HepG2 (cell line): Measurements from ENCODE around the gene PDE3A. TPM values are rescaled to one million over a fixed set of nuclear protein-coding genes. Genes with fewer than 3 reads are reported as not detected.

Source experiments
- ATAC-seq: fragments of 200-7000 bp; cut with Tn5 transposase; 3 replicates; pipeline ENCODE4 v1.9.1; 2020; ENCODE audit warnings: mild to moderate bottlenecking, moderate library complexity
- BruUV-seq: library from RNA; stranded (reverse); fragments of 400-500 nt; replicated peaks from 2 replicates; lab custom pipeline; 2021; lab: Mats Ljungman, UMichigan
- CTCF ChIA-PET: fragments of 300-600 bp; formaldehyde crosslinking; extraction: SDS; loops from one replicate; lab custom pipeline; 2021; ENCODE audit warnings: low total read pairs, inconsistent platforms, low intra/inter-chr PET ratio; lab: Yijun Ruan, JAX
- POLR2A ChIA-PET: fragments of 350-600 bp; sonication (Branson Sonifier 250); formaldehyde crosslinking; loops from one replicate; lab custom pipeline; 2020; ENCODE audit warnings: antibody characterized with exemption, inconsistent platforms; lab: Yijun Ruan, JAX
- DNase-seq: peaks from one replicate; pipeline ENCODE4 v3.0.0-alpha.2; 2015; ENCODE audit warnings: low spot score
- FAIRE-seq: peaks from 3 replicates; lab custom pipeline; 2011; peaks lifted over from hg19 to GRCh38; lab: Jason Lieb, UNC
- H2AFZ ChIP-seq: one replicate; pipeline ENCODE4 v1.6.1; 2011; ENCODE audit warnings: low read length, inconsistent platforms
- H3K27ac ChIP-seq: fragments of 300-600 bp; 3 replicates; pipeline ENCODE4 v1.8.0; 2011; ENCODE audit warnings: mixed run types, mild to moderate bottlenecking, mixed read lengths, low read length, inconsistent platforms; ENCODE audit not compliant: insufficient read depth; ENCODE audit errors: extremely low read length
- H3K27me3 ChIP-seq, 2 experiments: fragments of 200-600 bp in 1 of 2; 2 replicates in 1 of 2; 3 replicates in 1 of 2; pipeline versions ENCODE4 v1.6.0 to v1.8.0; 2011; ENCODE audit warnings: low read length in 2 of 2, mild to moderate bottlenecking in 2 of 2, moderate library complexity in 2 of 2, inconsistent platforms in 1 of 2; ENCODE audit not compliant: insufficient read depth in 2 of 2, control insufficient read depth in 1 of 2
- H3K36me3 ChIP-seq, 2 experiments: fragments of 200-600 bp in 1 of 2; replicated peaks in 1 of 2; 2 replicates in 1 of 2; 3 replicates in 1 of 2; pipeline versions ENCODE4 v1.5.1 to v1.8.0; 2011; ENCODE audit warnings: low read length in 2 of 2, inconsistent platforms in 1 of 2; ENCODE audit not compliant: insufficient read depth in 2 of 2, control insufficient read depth in 1 of 2
- H3K4me1 ChIP-seq: 2 replicates; pipeline ENCODE4 v1.5.1; 2012; ENCODE audit warnings: low read length, inconsistent platforms; ENCODE audit not compliant: insufficient read depth
- H3K4me2 ChIP-seq: 2 replicates; pipeline ENCODE4 v1.6.0; 2011; ENCODE audit warnings: low read depth, low read length, inconsistent platforms
- H3K4me3 ChIP-seq, 3 experiments: fragments of 200-600 bp in 1 of 3; sonication (generic), shearing (Covaris generic) in 1 of 3; replicated peaks in 1 of 3; 2 replicates each; pipeline ENCODE4 v1.5.1; 2011 to 2016; ENCODE audit warnings: low read length in 3 of 3, inconsistent platforms in 2 of 3, low read depth in 2 of 3, mild to moderate bottlenecking in 2 of 3, control low read depth in 1 of 3, mixed read lengths in 1 of 3; ENCODE audit not compliant: insufficient read depth in 1 of 3
- H3K79me2 ChIP-seq: one replicate; pipeline ENCODE4 v1.6.1; 2011; ENCODE audit warnings: low read length, inconsistent platforms; ENCODE audit not compliant: insufficient read depth
- H3K9ac ChIP-seq: 2 replicates; pipeline ENCODE4 v1.6.0; 2011; ENCODE audit warnings: mild to moderate bottlenecking, low read depth, low read length, inconsistent platforms; ENCODE audit not compliant: insufficient read depth
- H3K9me3 ChIP-seq: 2 replicates; pipeline ENCODE4 v1.5.1; 2012; ENCODE audit warnings: mild to moderate bottlenecking, low read length
- H4K20me1 ChIP-seq: 2 replicates; pipeline ENCODE4 v1.6.0; 2011; ENCODE audit warnings: inconsistent platforms, mild to moderate bottlenecking, low read length, moderate library complexity; ENCODE audit not compliant: insufficient read depth
- AKAP8 ChIP-seq: sonication (generic); formaldehyde crosslinking; IDR thresholded peaks from 2 replicates; pipeline ENCODE4 v1.5.1; 2020; ENCODE audit warnings: mild to moderate bottlenecking, missing genetic modification reagents
- EZH2 ChIP-seq: conservative IDR thresholded peaks from 2 replicates; pipeline ENCODE4 v1.6.1; 2012; ENCODE audit warnings: mild to moderate bottlenecking, low read depth, low read length, moderate library complexity
- HNRNPH1 ChIP-seq: fragments of 200-400 bp; formaldehyde crosslinking; optimal IDR thresholded peaks from 2 replicates; pipeline ENCODE3; 2017; ENCODE audit warnings: mild to moderate bottlenecking, low read depth, low read length
- HNRNPUL1 ChIP-seq: fragments of 200-400 bp; formaldehyde crosslinking; IDR thresholded peaks from 2 replicates; pipeline ENCODE4 v1.6.1; 2017; ENCODE audit warnings: low read depth, mild to moderate bottlenecking, low read length, moderate library complexity
- MAX ChIP-seq: IDR thresholded peaks from 2 replicates; pipeline ENCODE4 v1.6.1; 2012; ENCODE audit warnings: inconsistent platforms
- NFKBIZ ChIP-seq: IDR thresholded peaks from 2 replicates; pipeline ENCODE4 v1.6.1; 2018; ENCODE audit warnings: missing genetic modification reagents, missing compliant biosample characterization
- ZNF224 ChIP-seq: sonication (generic); formaldehyde crosslinking; IDR thresholded peaks from 2 replicates; pipeline ENCODE4 v1.5.0; 2020; ENCODE audit warnings: mild to moderate bottlenecking, missing genetic modification reagents
- ZNF572 ChIP-seq: sonication (generic); formaldehyde crosslinking; IDR thresholded peaks from 2 replicates; pipeline ENCODE4 v1.5.1; 2020; ENCODE audit warnings: mild to moderate bottlenecking, missing genetic modification reagents
- ZNF670 ChIP-seq: sonication (generic); formaldehyde crosslinking; IDR thresholded peaks from 2 replicates; pipeline ENCODE4 v1.8.0; 2022; ENCODE audit warnings: mild to moderate bottlenecking, missing genetic modification reagents, borderline replicate concordance
- ZNF784 ChIP-seq: sonication (generic); formaldehyde crosslinking; IDR thresholded peaks from 2 replicates; pipeline ENCODE4 v1.5.1; 2020; ENCODE audit warnings: missing genetic modification reagents, mild to moderate bottlenecking, borderline replicate concordance
- WGBS: methylation state at CpG from one replicate; pipeline ENCODE4 v1.1.6; 2017; ENCODE audit warnings: low lambda C conversion rate; 5-methylcytosine and 5-hydroxymethylcytosine counted together
- in situ Hi-C: cut with HindIII; loops from 2 replicates; pipeline ENCODE4 v1.10.0; 2017; ENCODE audit warnings: low pct_unique_long_range_greater_than_20kb; ENCODE audit not compliant: extremely low pct_ligation_motif_present
- intact Hi-C: fragments of 100-400 bp; cut with micrococcal nuclease; formaldehyde crosslinking; loops from one replicate; pipeline ENCODE4 v1.10.0; 2022; ENCODE audit not compliant: unreplicated experiment
- polyA plus RNA-seq, 8 experiments: library from polyadenylated mRNA; depleted of rRNA in 3 of 8; stranded (reverse) in 7 of 8; unstranded in 1 of 8; fragments of >200 nt; fragmentation: Illumina TruSeq in 4 of 8; extraction: Trizol in 4 of 8; gene quantifications; 2 replicates each; pipeline versions ENCODE4 v1.2.1 to v1.2.3, GENCODE V29; 2011 to 2016; ENCODE audit warnings: low read depth in 4 of 8, missing spikeins in 1 of 8, mixed read lengths in 1 of 8; ENCODE audit not compliant: insufficient read depth in 1 of 8
- total RNA-seq, 5 experiments: library from RNA; depleted of rRNA; stranded (reverse); fragments of >200 nt; fragmentation: Illumina TruSeq; extraction: Trizol; gene quantifications; 2 replicates each; pipeline ENCODE4 v1.2.3, GENCODE V29; 2016; ENCODE audit warnings: low read depth in 1 of 5
- TF ChIP-seq, protein P1 (sequence below): sonication (generic); formaldehyde crosslinking; IDR thresholded peaks from 2 replicates; pipeline ENCODE4 v1.8.1; 2023; ENCODE audit warnings: missing genetic modification reagents, mild to moderate bottlenecking, borderline replicate concordance
- TF ChIP-seq, protein P2 (sequence below): sonication (generic); formaldehyde crosslinking; IDR thresholded peaks from 2 replicates; pipeline ENCODE4 v1.5.0; 2020; ENCODE audit warnings: mild to moderate bottlenecking, low read depth, missing genetic modification reagents, borderline replicate concordance
- TF ChIP-seq, protein P3 (sequence below): sonication (generic); formaldehyde crosslinking; conservative IDR thresholded peaks from 2 replicates; pipeline ENCODE4 v1.4.0; 2020; ENCODE audit warnings: missing genetic modification reagents

The PDE3A gene
- total and polyA plus RNA-seq, 2 of the 13 experiments (the other 11 are each of a cell fraction or from before 2014, with no cell fraction given): 0.77 to 1.5 TPM

GRCh38 chr12:20701106-20701505, 332.8 kb downstream of the PDE3A start:
- no peaks in the 10 kb centered on the region for H3K27me3 ChIP-seq
- ATAC-seq (no peak), FAIRE-seq (no peak), DNase-seq (no peak)
- H2AFZ ChIP-seq: no peak overlapping the region
- no peaks in the 10 kb centered on the region for H3K9me3 ChIP-seq
- no peaks in the 10 kb centered on the region for H3K36me3 ChIP-seq
- H3K79me2 ChIP-seq: no peaks in the 10 kb centered on the region
- BruUV-seq: no TSS peak
- H3K27ac ChIP-seq: no peak overlapping the region
- WGBS: 0% methylated on average over 1 of the region's 1 CpG
- H3K4me2 ChIP-seq: no peak overlapping the region
- POLR2A ChIA-PET: no interaction called here
- no peak overlapping the region for H3K4me3 ChIP-seq
- H3K9ac ChIP-seq: no peak overlapping the region
- in situ Hi-C loops: no loop called here
- H4K20me1 ChIP-seq: no peaks in the 10 kb centered on the region
- no peak for TF ChIP-seq AKAP8 (CRISPR knock-in tag)
- TF ChIP-seq, protein P1, sequence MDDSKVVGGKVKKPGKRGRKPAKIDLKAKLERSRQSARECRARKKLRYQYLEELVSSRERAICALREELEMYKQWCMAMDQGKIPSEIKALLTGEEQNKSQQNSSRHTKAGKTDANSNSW (CRISPR knock-in tag): no peak
- TF ChIP-seq HNRNPUL1: no peak
- TF ChIP-seq MAX: no peak
- TF ChIP-seq ZNF224 (CRISPR knock-in tag): no peak
- TF ChIP-seq, protein P2, sequence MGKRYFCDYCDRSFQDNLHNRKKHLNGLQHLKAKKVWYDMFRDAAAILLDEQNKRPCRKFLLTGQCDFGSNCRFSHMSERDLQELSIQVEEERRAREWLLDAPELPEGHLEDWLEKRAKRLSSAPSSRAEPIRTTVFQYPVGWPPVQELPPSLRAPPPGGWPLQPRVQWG (CRISPR knock-in tag): no peak
- TF ChIP-seq HNRNPH1: no peak
- CTCF ChIA-PET: no interaction called here
- H3K4me1 ChIP-seq: no peaks in the 10 kb centered on the region
- intact Hi-C loops: no loop called here

GRCh38 chr12:20704860-20705259, 336.5 kb downstream of the PDE3A start:
- ChIA-PET POLR2A (no interaction called here), CTCF (no interaction called here)
- Histone ChIP-seq H3K4me2 (no peak overlapping the region), H3K4me3 (no peak overlapping the region), H4K20me1 (no peaks in the 10 kb centered on the region), H3K36me3 (no peaks in the 10 kb centered on the region), H3K79me2 (no peaks in the 10 kb centered on the region), H2AFZ (no peak overlapping the region), H3K9ac (no peak overlapping the region), H3K27ac (no peak overlapping the region), H3K9me3 (no peaks in the 10 kb centered on the region), H3K4me1 (no peaks in the 10 kb centered on the region), H3K27me3 (no peaks in the 10 kb centered on the region)
- WGBS: 1% methylated on average over 6 of the region's 6 CpGs
- BruUV-seq: no TSS peak
- in situ Hi-C loops: no loop called here
- DNase-seq (no peak), ATAC-seq (no peak), FAIRE-seq (no peak)
- intact Hi-C loops: no loop called here
- TF ChIP-seq ZNF572 (CRISPR knock-in tag): no peak
- TF ChIP-seq, protein P3, sequence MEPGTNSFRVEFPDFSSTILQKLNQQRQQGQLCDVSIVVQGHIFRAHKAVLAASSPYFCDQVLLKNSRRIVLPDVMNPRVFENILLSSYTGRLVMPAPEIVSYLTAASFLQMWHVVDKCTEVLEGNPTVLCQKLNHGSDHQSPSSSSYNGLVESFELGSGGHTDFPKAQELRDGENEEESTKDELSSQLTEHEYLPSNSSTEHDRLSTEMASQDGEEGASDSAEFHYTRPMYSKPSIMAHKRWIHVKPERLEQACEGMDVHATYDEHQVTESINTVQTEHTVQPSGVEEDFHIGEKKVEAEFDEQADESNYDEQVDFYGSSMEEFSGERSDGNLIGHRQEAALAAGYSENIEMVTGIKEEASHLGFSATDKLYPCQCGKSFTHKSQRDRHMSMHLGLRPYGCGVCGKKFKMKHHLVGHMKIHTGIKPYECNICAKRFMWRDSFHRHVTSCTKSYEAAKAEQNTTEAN: no peak
- TF ChIP-seq EZH2: no peak
- TF ChIP-seq ZNF784 (CRISPR knock-in tag): no peak
- TF ChIP-seq ZNF670 (CRISPR knock-in tag): no peak
- no peak for TF ChIP-seq NFKBIZ
